Neural progenitor cell (in vitro differentiated cells): Measurements from ENCODE around the gene SNX10.

Experiments used
- EZH2 ChIP-seq: fragments of 200-600 bp; sonication (generic); IDR thresholded peaks from 2 replicates; pipeline ENCODE4 v1.6.1; 2017; ENCODE audit warnings: antibody characterized with exemption, mild to moderate bottlenecking, moderate library complexity
- TF ChIP-seq, protein P1 (sequence below): fragments of 200-600 bp; sonication (generic); IDR thresholded peaks from 2 replicates; pipeline ENCODE4 v1.5.1; 2017; ENCODE audit warnings: antibody characterized with exemption, mild to moderate bottlenecking

DNA sequence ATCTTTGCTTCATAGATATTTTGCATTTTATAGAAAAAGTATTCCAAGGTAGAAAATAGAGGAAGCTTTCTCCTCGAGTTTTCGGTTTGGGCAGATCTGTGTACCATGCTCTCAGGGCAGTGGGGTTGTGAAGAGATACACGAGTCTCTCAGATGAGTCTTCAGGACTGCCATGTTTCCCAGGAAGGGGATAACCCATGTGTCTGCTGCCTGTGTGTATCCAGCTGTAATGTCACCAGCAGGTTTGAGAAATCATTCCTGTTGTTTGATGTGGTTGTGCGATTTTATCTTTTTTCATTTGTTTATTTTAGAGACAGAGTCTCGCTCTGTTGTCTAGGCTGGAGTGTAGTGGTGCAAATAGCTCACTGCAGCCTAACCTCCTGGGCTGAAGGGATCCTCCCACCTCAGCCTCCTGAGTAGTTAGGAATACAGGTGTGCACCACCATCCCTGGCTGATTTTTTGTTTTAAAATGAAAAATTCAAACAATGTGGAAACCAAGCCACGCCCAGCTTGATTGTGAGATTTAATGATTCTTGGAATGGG lies 48.9 kb downstream of the SNX10 start:
- TF ChIP-seq EZH2: no peak
- TF ChIP-seq, protein P1, sequence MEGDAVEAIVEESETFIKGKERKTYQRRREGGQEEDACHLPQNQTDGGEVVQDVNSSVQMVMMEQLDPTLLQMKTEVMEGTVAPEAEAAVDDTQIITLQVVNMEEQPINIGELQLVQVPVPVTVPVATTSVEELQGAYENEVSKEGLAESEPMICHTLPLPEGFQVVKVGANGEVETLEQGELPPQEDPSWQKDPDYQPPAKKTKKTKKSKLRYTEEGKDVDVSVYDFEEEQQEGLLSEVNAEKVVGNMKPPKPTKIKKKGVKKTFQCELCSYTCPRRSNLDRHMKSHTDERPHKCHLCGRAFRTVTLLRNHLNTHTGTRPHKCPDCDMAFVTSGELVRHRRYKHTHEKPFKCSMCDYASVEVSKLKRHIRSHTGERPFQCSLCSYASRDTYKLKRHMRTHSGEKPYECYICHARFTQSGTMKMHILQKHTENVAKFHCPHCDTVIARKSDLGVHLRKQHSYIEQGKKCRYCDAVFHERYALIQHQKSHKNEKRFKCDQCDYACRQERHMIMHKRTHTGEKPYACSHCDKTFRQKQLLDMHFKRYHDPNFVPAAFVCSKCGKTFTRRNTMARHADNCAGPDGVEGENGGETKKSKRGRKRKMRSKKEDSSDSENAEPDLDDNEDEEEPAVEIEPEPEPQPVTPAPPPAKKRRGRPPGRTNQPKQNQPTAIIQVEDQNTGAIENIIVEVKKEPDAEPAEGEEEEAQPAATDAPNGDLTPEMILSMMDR: no peak
